SK-N-SH treated with all-trans-retinoic acid at 6 μM for 48 hours (cell line): Measurements from ENCODE around the gene ANKRD55.
"Not testable (repeated sequence)": the region's sequence is repeated elsewhere in the genome, so short reads cannot be mapped to it uniquely, and the experiment has no call there.

Experiments
- ATAC-seq: fragments of 200-7000 bp; cut with Tn5 transposase; 3 replicates; pipeline ENCODE4 v1.9.1; 2020; ENCODE audit warnings: mild to moderate bottlenecking, moderate library complexity
- ARNTL ChIP-seq: fragments of 450-650 bp; formaldehyde crosslinking; IDR thresholded peaks from 2 replicates; pipeline ENCODE4 v1.5.0; 2020; ENCODE audit warnings: low read depth, mild to moderate bottlenecking, moderate library complexity, borderline replicate concordance
- BACH2 ChIP-seq: fragments of 250-450 bp; sonication (Bioruptor Pico); IDR thresholded peaks from 2 replicates; pipeline ENCODE4 v1.9.0; 2021; ENCODE audit warnings: mild to moderate bottlenecking, borderline replicate concordance
- CREB5 ChIP-seq: fragments of 250-450 bp; sonication (Bioruptor Pico); IDR thresholded peaks from 2 replicates; pipeline ENCODE4 v1.5.1; 2020; ENCODE audit warnings: low read depth, mild to moderate bottlenecking, moderate library complexity
- CSDC2 ChIP-seq: fragments of 250-450 bp; sonication (Bioruptor Pico); IDR thresholded peaks from 2 replicates; pipeline ENCODE4 v1.5.0; 2020; ENCODE audit warnings: mild to moderate bottlenecking, moderate library complexity
- CSRNP3 ChIP-seq: fragments of 250-450 bp; sonication (Bioruptor Pico); IDR thresholded peaks from 2 replicates; pipeline ENCODE4 v1.5.1; 2021; ENCODE audit warnings: mild to moderate bottlenecking, moderate library complexity
- ESRRG ChIP-seq: fragments of 250-450 bp; sonication (Bioruptor Pico); IDR thresholded peaks from 2 replicates; pipeline ENCODE4 v1.6.1; 2021; ENCODE audit warnings: mild to moderate bottlenecking
- GLIS3 ChIP-seq: fragments of 250-450 bp; sonication (Bioruptor Pico); IDR thresholded peaks from 2 replicates; pipeline ENCODE4 v1.5.0; 2020; ENCODE audit warnings: mild to moderate bottlenecking, moderate library complexity
- ISL1 ChIP-seq: fragments of 250-450 bp; sonication (Bioruptor Pico); IDR thresholded peaks from 2 replicates; pipeline ENCODE4 v2.1.2; 2022; ENCODE audit warnings: mild to moderate bottlenecking, moderate library complexity
- OSR1 ChIP-seq: fragments of 250-450 bp; sonication (Bioruptor Pico); IDR thresholded peaks from 2 replicates; pipeline ENCODE4 v1.8.0; 2022; ENCODE audit warnings: moderate library complexity, mild to moderate bottlenecking, inconsistent platforms
- PATZ1 ChIP-seq: fragments of 250-450 bp; sonication (Bioruptor Pico); IDR thresholded peaks from 2 replicates; pipeline ENCODE4 v1.8.0; 2020; ENCODE audit warnings: mild to moderate bottlenecking, moderate library complexity, borderline replicate concordance
- POU6F1 ChIP-seq: fragments of 250-450 bp; sonication (Bioruptor Pico); IDR thresholded peaks from 2 replicates; pipeline ENCODE4 v1.8.0; 2021; ENCODE audit warnings: low read depth, mild to moderate bottlenecking, moderate library complexity, borderline replicate concordance
- PPARA ChIP-seq: fragments of 250-450 bp; sonication (Bioruptor Pico); IDR thresholded peaks from 2 replicates; pipeline ENCODE4 v1.5.0; 2020; ENCODE audit warnings: mild to moderate bottlenecking, borderline replicate concordance
- SNAI2 ChIP-seq: fragments of 250-450 bp; sonication (Bioruptor Pico); IDR thresholded peaks from 2 replicates; pipeline ENCODE4 v1.5.0; 2020; ENCODE audit warnings: mild to moderate bottlenecking, moderate library complexity
- TCF4 ChIP-seq: fragments of 250-450 bp; sonication (Bioruptor Pico); IDR thresholded peaks from 2 replicates; pipeline ENCODE4 v1.8.0; 2021; ENCODE audit warnings: mild to moderate bottlenecking, moderate library complexity, borderline replicate concordance
- TOX ChIP-seq: fragments of 250-450 bp; sonication (Bioruptor Pico); IDR thresholded peaks from 2 replicates; pipeline ENCODE4 v1.8.0; 2021; ENCODE audit warnings: mild to moderate bottlenecking, moderate library complexity, borderline replicate concordance
- TSHZ2 ChIP-seq: fragments of 250-450 bp; sonication (Bioruptor Pico); IDR thresholded peaks from 2 replicates; pipeline ENCODE4 v1.5.0; 2020; ENCODE audit warnings: mild to moderate bottlenecking, moderate library complexity
- ZC3H10 ChIP-seq: fragments of 250-450 bp; sonication (Bioruptor Pico); IDR thresholded peaks from 2 replicates; pipeline ENCODE4 v1.5.1; 2021; ENCODE audit warnings: mild to moderate bottlenecking, moderate library complexity
- ZFP3 ChIP-seq: fragments of 250-450 bp; sonication (Bioruptor Pico); IDR thresholded peaks from 2 replicates; pipeline ENCODE4 v1.5.0; 2020; ENCODE audit warnings: mild to moderate bottlenecking, moderate library complexity

ANKRD55 gene

GRCh38 chr5:56083286-56083854, 149.8 kb downstream of the ANKRD55 start:
- no peak for ATAC-seq

GRCh38 chr5:56081053-56081642, 152.0 kb downstream of the ANKRD55 start:
- not testable (repeated sequence) for ATAC-seq

More at GRCh38 chr5:56083286-56083854, 149.8 kb downstream of the ANKRD55 start:
- no peak for TF ChIP-seq PPARA
- no peak for TF ChIP-seq CSRNP3 (CRISPR knock-in tag)
- no peak for TF ChIP-seq OSR1 (CRISPR knock-in tag)
- no peak for TF ChIP-seq CSDC2 (CRISPR knock-in tag)
- TF ChIP-seq ISL1 (CRISPR knock-in tag): no peak
- TF ChIP-seq ARNTL (CRISPR knock-in tag): no peak
- no peak for TF ChIP-seq ZC3H10 (CRISPR knock-in tag)
- TF ChIP-seq GLIS3 (CRISPR knock-in tag): no peak
- TF ChIP-seq ZFP3 (CRISPR knock-in tag): no peak
- no peak for TF ChIP-seq TCF4 (CRISPR knock-in tag)
- no peak for TF ChIP-seq PATZ1
- TF ChIP-seq TSHZ2: no peak
- no peak for TF ChIP-seq ESRRG (CRISPR knock-in tag)

- ATAC-seq: no peak
- TF ChIP-seq ESRRG (CRISPR knock-in tag) (no peak), BACH2 (no peak), ARNTL (CRISPR knock-in tag) (no peak), CREB5 (no peak), OSR1 (CRISPR knock-in tag) (no peak), TCF4 (CRISPR knock-in tag) (no peak)
These were observed 152.6 kb downstream of the ANKRD55 start for GRCh38 chr5:56080375-56081052.

- not testable (repeated sequence) for ATAC-seq
These were observed 154.0 kb downstream of the ANKRD55 start for GRCh38 chr5:56079157-56079500.

- ATAC-seq: no peak
- TF ChIP-seq TOX (CRISPR knock-in tag) (no peak), ZFP3 (CRISPR knock-in tag) (no peak), GLIS3 (CRISPR knock-in tag) (no peak), SNAI2 (CRISPR knock-in tag) (no peak), CSDC2 (CRISPR knock-in tag) (no peak), ARNTL (CRISPR knock-in tag) (no peak), POU6F1 (no peak)
- TF ChIP-seq, all 23 proteins: peak for 0
These were observed 154.6 kb downstream of the ANKRD55 start for GRCh38 chr5:56078278-56079156.
